Dermis blood vessel endothelial cell (primary cell): Measurements from ENCODE around the gene MPZL3. TPM values are rescaled to one million over a fixed set of nuclear protein-coding genes. Genes with fewer than 3 reads are reported as not detected.

ENCODE experiments used
- DNase-seq: peaks from one replicate; pipeline ENCODE4 v3.0.0; 2010
- total RNA-seq: library from RNA; depleted of rRNA; stranded (reverse); fragments of >200 nt; gene quantifications from 2 replicates; pipeline ENCODE4 v1.2.3, GENCODE V29; 2014

Gene MPZL3
- total RNA-seq, 1 donor from 2014 or later, result 7.3 TPM

GRCh38 chr11:118264569-118265465 lies 12.7 kb upstream of the MPZL3 start:
- no peak for DNase-seq

- peak; percentile 67 for DNase-seq
Observed at GRCh38 chr11:118263695-118264568, 11.8 kb upstream of the MPZL3 start, which contains the start of gene MPZL2. MPZL2 (minus strand) TSS chr11:118264297; CDS start chr11:118264153, 144 bp downstream.

GRCh38 chr11:118263112-118263511 lies 10.9 kb upstream of the MPZL3 start:
- DNase-seq, result no peak

- no peak for DNase-seq
Observed at GRCh38 chr11:118260353-118260752, 8.2 kb upstream of the MPZL3 start.

GRCh38 chr11:118259138-118259537 lies 7.0 kb upstream of the MPZL3 start:
- DNase-seq, result no peak

- DNase-seq, result peak; percentile 31
Observed at GRCh38 chr11:118258410-118258809, 6.2 kb upstream of the MPZL3 start.

- no peak for DNase-seq
Observed at GRCh38 chr11:118252688-118253087, 523 bp upstream of the MPZL3 start.

GRCh38 chr11:118247041-118247440 lies 5.1 kb downstream of the MPZL3 start:
- DNase-seq, result peak; percentile 59

GRCh38 chr11:118245936-118246562 lies 6.1 kb downstream of the MPZL3 start:
- peak; percentile 54 for DNase-seq

GRCh38 chr11:118243993-118244762 lies 8.0 kb downstream of the MPZL3 start:
- no peak for DNase-seq

GRCh38 chr11:118243161-118243560 lies 9.0 kb downstream of the MPZL3 start:
- no peak for DNase-seq

- no peak for DNase-seq
Observed at GRCh38 chr11:118241764-118242098, 10.4 kb downstream of the MPZL3 start.

GRCh38 chr11:118240999-118241763 lies 11.0 kb downstream of the MPZL3 start:
- DNase-seq, result peak; percentile 89

GRCh38 chr11:118239509-118240205 lies 12.5 kb downstream of the MPZL3 start:
- DNase-seq, result no peak

- peak; percentile 37 for DNase-seq
Observed at GRCh38 chr11:118238929-118239328, 13.2 kb downstream of the MPZL3 start.

- no peak for DNase-seq
Observed at GRCh38 chr11:118238421-118238820, 13.7 kb downstream of the MPZL3 start.

GRCh38 chr11:118236170-118236569 lies 16.0 kb downstream of the MPZL3 start:
- DNase-seq, result no peak

GRCh38 chr11:118234833-118235232 lies 17.3 kb downstream of the MPZL3 start:
- no peak for DNase-seq

- no peak for DNase-seq
Observed at GRCh38 chr11:118233850-118234249, 18.3 kb downstream of the MPZL3 start.

- no peak for DNase-seq
Observed at GRCh38 chr11:118233377-118233776, 18.8 kb downstream of the MPZL3 start.

GRCh38 chr11:118232659-118233058 lies 19.5 kb downstream of the MPZL3 start:
- no peak for DNase-seq
